Kidney (tissue), 14 donors: ENCODE measurements around the gene GABRR1. TPM values are rescaled to one million over a fixed set of nuclear protein-coding genes. Genes with fewer than 3 reads are reported as not detected.
"Not testable (repeated sequence)": the region's sequence is repeated elsewhere in the genome, so short reads cannot be mapped to it uniquely, and the experiment has no call there.

Experiments used
- DNase-seq, 5 donors: peaks; one replicate each; pipeline ENCODE4 v3.0.0-alpha.2; 2013 to 2020
- FAIRE-seq: peaks from 2 replicates; lab custom pipeline; 2012; peaks lifted over from hg19 to GRCh38; lab: Jason Lieb, UNC
- H3K27ac ChIP-seq, 2 donors: one replicate each; pipeline ENCODE4 v1.7.0; 2013; ENCODE audit warnings: low read depth in 2 of 2, low read length in 2 of 2, inconsistent platforms in 1 of 2
- H3K27me3 ChIP-seq: one replicate; pipeline ENCODE4 v1.7.1; 2013; ENCODE audit warnings: low read length, inconsistent platforms; ENCODE audit not compliant: control insufficient read depth, insufficient read depth
- H3K36me3 ChIP-seq, 3 donors: one replicate each; pipeline versions ENCODE4 v1.7.0 to v1.7.1; 2013; ENCODE audit warnings: low read length in 3 of 3, control low read depth in 1 of 3, inconsistent platforms in 1 of 3; ENCODE audit not compliant: insufficient read depth in 3 of 3, control insufficient read depth in 2 of 3
- H3K4me1 ChIP-seq, 3 donors: one replicate each; pipeline versions ENCODE4 v1.7.0 to v1.7.1; 2013; ENCODE audit warnings: low read length in 3 of 3, inconsistent platforms in 1 of 3, low read depth in 1 of 3; ENCODE audit not compliant: control insufficient read depth in 2 of 3, insufficient read depth in 2 of 3
- H3K4me3 ChIP-seq, 3 donors: one replicate each; pipeline versions ENCODE4 v1.7.0 to v1.8.1; 2013; ENCODE audit warnings: low read length in 3 of 3, control low read depth in 1 of 3, inconsistent platforms in 1 of 3
- H3K9ac ChIP-seq, 3 donors: one replicate each; pipeline versions ENCODE4 v1.7.0 to v1.7.1; 2013; ENCODE audit warnings: low read length in 3 of 3, control low read depth in 1 of 3, inconsistent platforms in 1 of 3
- H3K9me3 ChIP-seq, 3 donors: one replicate each; pipeline versions ENCODE4 v1.7.0 to v1.7.1; 2013; ENCODE audit warnings: low read length in 3 of 3, control low read depth in 1 of 3, inconsistent platforms in 1 of 3; ENCODE audit not compliant: control insufficient read depth in 2 of 3, insufficient read depth in 1 of 3
- CTCF ChIP-seq: IDR thresholded peaks from 3 replicates; pipeline ENCODE4 v1.5.1; 2012; ENCODE audit warnings: mild to moderate bottlenecking, moderate library complexity, borderline replicate concordance; ENCODE audit not compliant: insufficient read depth; ENCODE audit errors: extremely low read depth
- intact Hi-C: fragments of 100-400 bp; cut with DNase I; formaldehyde crosslinking; loops from one replicate; pipeline ENCODE4 v1.11.1; 2022
- polyA plus RNA-seq: library from polyadenylated mRNA; stranded (reverse); fragments of 350-450 nt; fragmentation: Illumina TruSeq; extraction: RNeasy Lipid Tissue Mini Kit (QIAGEN cat#74804); gene quantifications from one replicate; pipeline ENCODE4 v1.2.3, GENCODE V29; 2014; ENCODE audit warnings: low read depth, low replicate concordance; ENCODE audit not compliant: insufficient read depth
- total RNA-seq: library from RNA; stranded (reverse); fragmentation: NEBNext Ultra II Directional; extraction: Animal tissue kit (Norgen Biotek cat#: 25700); gene quantifications from one replicate; pipeline ENCODE4 v1.2.1, GENCODE V29; 2021
- donor health status: control.
- donor health status: control.
- donor health status: control.
- donor health status: control.
- donor health status: control.
- donor health status: DM: yes; HTN: yes; CAD: no.
- donor health status: Normal renal cell carcinoma (clear cell type).

Gene GABRR1
- total and polyA plus RNA-seq, 2 donors from 2014 or later = not detected

GRCh38 chr6:89133981-89134380 is 83.2 kb downstream of the GABRR1 start:
- H3K27me3 ChIP-seq = no peaks in the 10 kb centered on the region
- no peak overlapping the region for H3K9ac ChIP-seq
- intact Hi-C loops = loop anchor here (10.0 kb wide), 1 partner anchor 231 kb away; no protein-coding TSS in a partner anchor
- no peak for TF ChIP-seq CTCF
- H3K4me3 ChIP-seq = no peak overlapping the region
- H3K9me3 ChIP-seq = no peaks in the 10 kb centered on the region
- no peak for DNase-seq
- H3K36me3 ChIP-seq = no peaks in the 10 kb centered on the region
- no peaks in the 10 kb centered on the region for H3K4me1 ChIP-seq
- no peak for FAIRE-seq
- no peak overlapping the region for H3K27ac ChIP-seq

GRCh38 chr6:89132057-89132456 is 85.1 kb downstream of the GABRR1 start:
- Histone ChIP-seq H3K27me3 (no peaks in the 10 kb centered on the region), H3K27ac (no peak overlapping the region), H3K9me3 (no peaks in the 10 kb centered on the region), H3K4me3 (no peak overlapping the region), H3K9ac (no peak overlapping the region), H3K36me3 (no peaks in the 10 kb centered on the region), H3K4me1 (no peaks in the 10 kb centered on the region)
- FAIRE-seq (no peak), DNase-seq (no peak)
- intact Hi-C loops = loop anchor here (10.0 kb wide), 1 partner anchor 233 kb away; no protein-coding TSS in a partner anchor
- TF ChIP-seq CTCF = no peak

- no peak overlapping the region for H3K9ac ChIP-seq
- no peaks in the 10 kb centered on the region for H3K4me1 ChIP-seq
- no peaks in the 10 kb centered on the region for H3K27me3 ChIP-seq
- intact Hi-C loops = loop anchor here (10.0 kb wide), 1 partner anchor 233 kb away; no protein-coding TSS in a partner anchor
- H3K4me3 ChIP-seq = no peak overlapping the region
- no peaks in the 10 kb centered on the region for H3K9me3 ChIP-seq
- no peak for TF ChIP-seq CTCF
- DNase-seq (no peak), FAIRE-seq (no peak)
- H3K36me3 ChIP-seq = no peaks in the 10 kb centered on the region
- no peak overlapping the region for H3K27ac ChIP-seq
These were observed 85.6 kb downstream of the GABRR1 start for GRCh38 chr6:89131599-89131998.

GRCh38 chr6:89128256-89128671 is 88.9 kb downstream of the GABRR1 start:
- H3K27ac ChIP-seq, FAIRE-seq, H3K4me1 ChIP-seq, H3K27me3 ChIP-seq, H3K4me3 ChIP-seq, H3K9me3 ChIP-seq, DNase-seq, H3K36me3 ChIP-seq, H3K9ac ChIP-seq, intact Hi-C loops: not testable (repeated sequence)

Other genes starting within 250 kb of the GABRR1 start
- gene PNRC1, start 136.6 kb downstream of the GABRR1 start, total RNA-seq = 232 TPM
- gene PNRC1, start 136.6 kb downstream of the GABRR1 start, polyA plus RNA-seq = 72.0 TPM
- 2.3 TPM for gene SRSF12, start 99.3 kb downstream of the GABRR1 start, total RNA-seq
- 1.0 TPM for gene SRSF12, start 99.3 kb downstream of the GABRR1 start, polyA plus RNA-seq
- gene PM20D2, start 71.3 kb downstream of the GABRR1 start, total RNA-seq = 14.4 TPM
- gene PM20D2, start 71.3 kb downstream of the GABRR1 start, polyA plus RNA-seq = 5.7 TPM
- gene GABRR2, start 97.9 kb upstream of the GABRR1 start, total RNA-seq = 0.38 TPM
- gene GABRR2, start 97.9 kb upstream of the GABRR1 start, polyA plus RNA-seq = not detected
- gene UBE2J1, start 135.4 kb upstream of the GABRR1 start, total RNA-seq = 47.3 TPM
- 22.8 TPM for gene UBE2J1, start 135.4 kb upstream of the GABRR1 start, polyA plus RNA-seq
- 31.5 TPM for gene RRAGD, start 194.9 kb upstream of the GABRR1 start, total RNA-seq
- 51.6 TPM for gene RRAGD, start 194.9 kb upstream of the GABRR1 start, polyA plus RNA-seq
- gene ANKRD6, start 215.8 kb upstream of the GABRR1 start, total RNA-seq = 29.5 TPM
- 10.3 TPM for gene ANKRD6, start 215.8 kb upstream of the GABRR1 start, polyA plus RNA-seq